HCT116 (cell line): ENCODE data around the gene CPNE8.

Source experiments
- CEBPB ChIP-seq: IDR thresholded peaks from 2 replicates; pipeline ENCODE4 v1.6.1; 2012; ENCODE audit warnings: low read depth
- ELF1 ChIP-seq: IDR thresholded peaks from 2 replicates; pipeline ENCODE4 v1.6.1; 2012; ENCODE audit warnings: low read depth, borderline replicate concordance
- EZH2phosphoT487 ChIP-seq: fragments of 200-600 bp; IDR thresholded peaks from 2 replicates; pipeline ENCODE4 v1.6.1; 2018; ENCODE audit warnings: antibody characterized with exemption, borderline replicate concordance
- FOSL1 ChIP-seq: IDR thresholded peaks from 2 replicates; pipeline ENCODE4 v1.6.1; 2012; ENCODE audit warnings: low read depth
- JUND ChIP-seq: IDR thresholded peaks from 2 replicates; pipeline ENCODE4 v1.6.1; 2012
- MAX ChIP-seq: IDR thresholded peaks from 2 replicates; pipeline ENCODE4 v1.6.1; 2012
- POLR2AphosphoS5 ChIP-seq: IDR thresholded peaks from 2 replicates; pipeline ENCODE4 v1.6.1; 2011; ENCODE audit warnings: mild to moderate bottlenecking, low read depth, low read length, moderate library complexity
- REST ChIP-seq: IDR thresholded peaks from 2 replicates; pipeline ENCODE4 v1.6.1; 2012; ENCODE audit warnings: low read depth
- SIN3A ChIP-seq: IDR thresholded peaks from 2 replicates; pipeline ENCODE4 v1.6.1; 2012; ENCODE audit warnings: low read depth
- SP1 ChIP-seq: IDR thresholded peaks from 2 replicates; pipeline ENCODE4 v1.6.1; 2012; ENCODE audit warnings: low read depth
- SRF ChIP-seq: IDR thresholded peaks from 2 replicates; pipeline ENCODE4 v1.6.1; 2012; ENCODE audit warnings: low read depth
- TF ChIP-seq, protein P1 (sequence below), 3 experiments: fragments of 200-600 bp in 1 of 3; sonication (generic) in 1 of 3; IDR thresholded peaks in 2 of 3; conservative IDR thresholded peaks in 1 of 3; 2 replicates each; pipeline ENCODE4 v1.5.1; 2012 to 2017; ENCODE audit warnings: low read depth in 2 of 3, low read length in 2 of 3, antibody characterized with exemption in 1 of 3, borderline replicate concordance in 1 of 3, control low read depth in 1 of 3, mild to moderate bottlenecking in 1 of 3, mixed read lengths in 1 of 3, mixed run types in 1 of 3, moderate library complexity in 1 of 3; ENCODE audit not compliant: insufficient read depth in 1 of 3

DNA sequence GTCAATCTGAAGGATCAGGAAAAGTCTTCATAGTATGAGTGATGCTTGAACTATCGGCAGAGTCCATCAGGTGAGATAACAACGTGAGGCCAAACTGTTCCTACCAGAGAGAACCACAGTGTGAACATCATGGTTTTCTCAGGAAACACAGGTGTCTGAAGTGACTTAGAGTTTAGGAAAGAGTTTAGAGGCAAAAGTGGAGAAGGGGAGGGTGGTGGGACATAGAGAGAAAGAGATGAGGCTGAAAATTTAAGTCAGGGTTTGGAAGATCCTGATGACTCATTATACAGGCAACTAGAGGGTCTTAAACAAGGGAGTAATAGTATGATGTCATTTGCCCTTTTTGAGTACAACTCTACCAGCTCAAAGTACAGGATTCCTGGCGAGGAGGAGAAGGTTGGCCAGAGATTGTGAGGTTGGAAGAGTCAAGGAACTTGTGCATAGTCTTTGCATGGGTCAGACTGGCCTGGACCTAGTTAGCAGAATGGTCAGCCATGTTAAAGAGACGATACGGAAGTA is 16.0 kb downstream of the CPNE8 start:
- TF ChIP-seq ELF1 (no peak), CEBPB (no peak), SIN3A (no peak), EZH2phosphoT487 (no peak), SP1 (no peak), MAX (no peak), POLR2AphosphoS5 (no peak), REST (no peak), JUND (no peak), SRF (no peak), FOSL1 (no peak)
- TF ChIP-seq, protein P1, sequence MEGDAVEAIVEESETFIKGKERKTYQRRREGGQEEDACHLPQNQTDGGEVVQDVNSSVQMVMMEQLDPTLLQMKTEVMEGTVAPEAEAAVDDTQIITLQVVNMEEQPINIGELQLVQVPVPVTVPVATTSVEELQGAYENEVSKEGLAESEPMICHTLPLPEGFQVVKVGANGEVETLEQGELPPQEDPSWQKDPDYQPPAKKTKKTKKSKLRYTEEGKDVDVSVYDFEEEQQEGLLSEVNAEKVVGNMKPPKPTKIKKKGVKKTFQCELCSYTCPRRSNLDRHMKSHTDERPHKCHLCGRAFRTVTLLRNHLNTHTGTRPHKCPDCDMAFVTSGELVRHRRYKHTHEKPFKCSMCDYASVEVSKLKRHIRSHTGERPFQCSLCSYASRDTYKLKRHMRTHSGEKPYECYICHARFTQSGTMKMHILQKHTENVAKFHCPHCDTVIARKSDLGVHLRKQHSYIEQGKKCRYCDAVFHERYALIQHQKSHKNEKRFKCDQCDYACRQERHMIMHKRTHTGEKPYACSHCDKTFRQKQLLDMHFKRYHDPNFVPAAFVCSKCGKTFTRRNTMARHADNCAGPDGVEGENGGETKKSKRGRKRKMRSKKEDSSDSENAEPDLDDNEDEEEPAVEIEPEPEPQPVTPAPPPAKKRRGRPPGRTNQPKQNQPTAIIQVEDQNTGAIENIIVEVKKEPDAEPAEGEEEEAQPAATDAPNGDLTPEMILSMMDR (IDR thresholded peaks at IDR 0.05 in 2 of 3, conservative IDR thresholded peaks at IDR 0.05 in 1 of 3; ENCODE audit: borderline replicate concordance in 1 of 3, insufficient read depth in 1 of 3, low read depth in 2 of 3, low read length in 2 of 3): no peak
